ENCODE measurements around the gene GLIS1.

DNA sequence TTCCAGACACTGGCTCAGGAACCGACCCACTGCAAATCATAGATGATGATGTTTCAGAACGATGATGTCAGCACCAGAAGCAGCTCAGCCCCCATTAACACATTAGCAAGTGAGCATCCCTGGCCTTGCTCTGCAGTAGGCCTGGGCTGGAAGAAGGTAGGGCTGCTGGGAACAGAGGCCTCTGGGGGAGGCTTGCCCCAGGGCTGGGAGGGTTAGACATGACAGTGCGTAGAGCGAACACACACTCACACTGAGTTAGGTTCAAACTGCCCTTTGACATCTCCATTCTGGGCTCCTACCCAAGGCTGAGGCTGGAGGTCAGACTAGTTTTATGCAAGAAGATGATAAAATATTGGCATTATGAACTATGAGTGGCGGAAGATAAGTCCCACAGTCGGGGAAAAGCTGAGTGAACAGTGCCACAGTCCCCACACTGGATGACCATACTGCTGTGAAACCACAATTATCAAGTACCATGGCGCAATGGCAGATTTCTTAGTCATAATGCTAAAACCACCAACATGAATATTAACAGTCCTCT lies 188.7 kb downstream of the GLIS1 start:
- TF ChIP-seq, protein P1, sequence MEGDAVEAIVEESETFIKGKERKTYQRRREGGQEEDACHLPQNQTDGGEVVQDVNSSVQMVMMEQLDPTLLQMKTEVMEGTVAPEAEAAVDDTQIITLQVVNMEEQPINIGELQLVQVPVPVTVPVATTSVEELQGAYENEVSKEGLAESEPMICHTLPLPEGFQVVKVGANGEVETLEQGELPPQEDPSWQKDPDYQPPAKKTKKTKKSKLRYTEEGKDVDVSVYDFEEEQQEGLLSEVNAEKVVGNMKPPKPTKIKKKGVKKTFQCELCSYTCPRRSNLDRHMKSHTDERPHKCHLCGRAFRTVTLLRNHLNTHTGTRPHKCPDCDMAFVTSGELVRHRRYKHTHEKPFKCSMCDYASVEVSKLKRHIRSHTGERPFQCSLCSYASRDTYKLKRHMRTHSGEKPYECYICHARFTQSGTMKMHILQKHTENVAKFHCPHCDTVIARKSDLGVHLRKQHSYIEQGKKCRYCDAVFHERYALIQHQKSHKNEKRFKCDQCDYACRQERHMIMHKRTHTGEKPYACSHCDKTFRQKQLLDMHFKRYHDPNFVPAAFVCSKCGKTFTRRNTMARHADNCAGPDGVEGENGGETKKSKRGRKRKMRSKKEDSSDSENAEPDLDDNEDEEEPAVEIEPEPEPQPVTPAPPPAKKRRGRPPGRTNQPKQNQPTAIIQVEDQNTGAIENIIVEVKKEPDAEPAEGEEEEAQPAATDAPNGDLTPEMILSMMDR (optimal IDR thresholded peaks at IDR 0.05 in 1 of 3, IDR thresholded peaks at IDR 0.05 in 1 of 3, conservative IDR thresholded peaks at IDR 0.05 in 1 of 3; ENCODE audit: extremely low read depth in 1 of 3, insufficient read depth in 2 of 3, low read length in 3 of 3): no peak
- TF ChIP-seq EZH2 (IDR thresholded peaks at IDR 0.05; ENCODE audit: low read length): no peak

All from keratinocyte (primary cell).